K562 (cell line): Measurements from ENCODE around the gene ZZZ3. TPM values are rescaled to one million over a fixed set of nuclear protein-coding genes. Genes with fewer than 3 reads are reported as not detected.

ENCODE experiments used
- BRD9 ChIP-seq: fragments of 450-650 bp; IDR thresholded peaks from 2 replicates; pipeline ENCODE4 v1.6.1; 2018; ENCODE audit warnings: low read depth; ENCODE audit not compliant: partially characterized antibody
- DMBX1 ChIP-seq: fragments of 250-450 bp; sonication (Bioruptor Pico); IDR thresholded peaks from 2 replicates; pipeline ENCODE4 v1.8.0; 2022; ENCODE audit warnings: inconsistent platforms, mild to moderate bottlenecking, moderate library complexity, borderline replicate concordance
- ELF1 ChIP-seq: fragments of 200-800 bp; sonication (Bioruptor generic); IDR thresholded peaks from 2 replicates; pipeline ENCODE4 v1.6.1; 2016; ENCODE audit warnings: missing genetic modification characterization, missing compliant biosample characterization
- GTF2E2 ChIP-seq: fragments of 200-800 bp; sonication (Bioruptor generic); IDR thresholded peaks from 2 replicates; pipeline ENCODE4 v1.6.1; 2016; ENCODE audit warnings: missing genetic modification characterization, missing compliant biosample characterization
- GTF2F1 ChIP-seq: IDR thresholded peaks from 2 replicates; pipeline ENCODE4 v1.6.1; 2011; ENCODE audit warnings: low read depth, low read length, improper control_type of control experiment
- HNRNPL ChIP-seq: fragments of 200-400 bp; formaldehyde crosslinking; IDR thresholded peaks from 2 replicates; pipeline ENCODE4 v1.6.1; 2017; ENCODE audit warnings: low read depth, mild to moderate bottlenecking, low read length
- MBD2 ChIP-seq: sonication (generic); IDR thresholded peaks from 2 replicates; pipeline ENCODE4 v1.6.1; 2016; ENCODE audit warnings: low read depth, borderline replicate concordance
- NFE2 ChIP-seq: IDR thresholded peaks from 2 replicates; pipeline ENCODE4 v1.6.1; 2014; ENCODE audit warnings: antibody characterized with exemption, low read depth
- SIN3A ChIP-seq, 2 experiments: fragments of 150-350 bp in 1 of 2; IDR thresholded peaks; 2 replicates each; pipeline ENCODE4 v1.6.1; 2011 to 2016; ENCODE audit warnings: borderline replicate concordance in 2 of 2, low read depth in 2 of 2, low read length in 2 of 2, mild to moderate bottlenecking in 2 of 2, moderate library complexity in 2 of 2; ENCODE audit not compliant: control insufficient read depth in 1 of 2
- SMARCE1 ChIP-seq: fragments of 450-650 bp; IDR thresholded peaks from 2 replicates; pipeline ENCODE4 v1.7.1; 2016; ENCODE audit warnings: mild to moderate bottlenecking
- TFAM ChIP-seq: fragments of 250-450 bp; sonication (Bioruptor Pico); conservative IDR thresholded peaks from 2 replicates; pipeline ENCODE4 v1.5.0; 2021; ENCODE audit warnings: mild to moderate bottlenecking, moderate library complexity
- THRAP3 ChIP-seq: fragments of 450-650 bp; IDR thresholded peaks from 2 replicates; pipeline ENCODE4 v1.6.1; 2016; ENCODE audit warnings: mild to moderate bottlenecking, inconsistent platforms, borderline replicate concordance
- ZBTB17 ChIP-seq: fragments of 450-650 bp; formaldehyde crosslinking; IDR thresholded peaks from 2 replicates; pipeline ENCODE4 v1.4.0; 2020; ENCODE audit warnings: mild to moderate bottlenecking
- ZBTB7A ChIP-seq: IDR thresholded peaks from 2 replicates; pipeline ENCODE4 v1.6.1; 2011; ENCODE audit warnings: low read depth, mild to moderate bottlenecking, low read length, moderate library complexity, borderline replicate concordance; ENCODE audit not compliant: control insufficient read depth
- ZNF184 ChIP-seq: sonication (generic); formaldehyde crosslinking; IDR thresholded peaks from 2 replicates; pipeline ENCODE4 v1.5.0; 2020; ENCODE audit warnings: missing genetic modification reagents
- ZNF212 ChIP-seq: fragments of 450-650 bp; formaldehyde crosslinking; IDR thresholded peaks from 2 replicates; pipeline ENCODE4 v1.4.0; 2020; ENCODE audit warnings: mild to moderate bottlenecking
- ZNF639 ChIP-seq, 2 experiments: fragments of 200-800 bp in 1 of 2; sonication (Bioruptor generic) in 1 of 2; sonication (generic) in 1 of 2; formaldehyde crosslinking in 1 of 2; IDR thresholded peaks in 1 of 2; conservative IDR thresholded peaks in 1 of 2; 2 replicates each; pipeline versions ENCODE4 v1.5.0 to v1.6.1; 2016 to 2020; ENCODE audit warnings: missing compliant biosample characterization in 1 of 2, missing genetic modification characterization in 1 of 2, missing genetic modification reagents in 1 of 2
- ZSCAN32 ChIP-seq: fragments of 450-650 bp; formaldehyde crosslinking; IDR thresholded peaks from 2 replicates; pipeline ENCODE4 v1.4.0; 2020; ENCODE audit warnings: mild to moderate bottlenecking, moderate library complexity
- ZZZ3 ChIP-seq: fragments of 450-650 bp; IDR thresholded peaks from 2 replicates; pipeline ENCODE4 v1.6.1; 2016; ENCODE audit warnings: antibody characterized with exemption, mild to moderate bottlenecking, moderate library complexity
- polyA plus RNA-seq, 8 experiments: library from polyadenylated mRNA; depleted of rRNA in 4 of 8; stranded (reverse) in 5 of 8; unstranded in 3 of 8; fragments of >200 nt; fragmentation: Nextera tagmentation in 2 of 8; fragmentation: Illumina TruSeq in 1 of 8; extraction: Ambion mirVana in 2 of 8; extraction: Trizol in 1 of 8; gene quantifications; 2 replicates each; pipeline versions ENCODE4 v1.2.1 to v1.2.3, GENCODE V29; 2011 to 2014; ENCODE audit warnings: inconsistent platforms in 1 of 8, missing spikeins in 1 of 8
- total RNA-seq, 7 experiments: library from RNA; depleted of rRNA in 6 of 7; stranded (reverse); fragments of >200 nt in 6 of 7; fragmentation: Illumina TruSeq in 2 of 7; extraction: Trizol in 2 of 7; gene quantifications; 2 replicates each; pipeline versions ENCODE4 v1.2.1 to v1.2.3, GENCODE V29; 2011 to 2021; ENCODE audit warnings: low replicate concordance in 1 of 7
- TF ChIP-seq, protein P1 (sequence below), 2 experiments: fragments of 450-650 bp; IDR thresholded peaks; 2 replicates each; pipeline ENCODE4 v1.6.1; 2018; ENCODE audit warnings: mild to moderate bottlenecking in 2 of 2, low read depth in 1 of 2; ENCODE audit not compliant: partially characterized antibody in 2 of 2

Gene ZZZ3
- total and polyA plus RNA-seq, 9 of the 15 experiments (the other 6 are each of a cell fraction or from before 2014, with no cell fraction given), result 13.9 to 64.0 (median 36.7) TPM

DNA sequence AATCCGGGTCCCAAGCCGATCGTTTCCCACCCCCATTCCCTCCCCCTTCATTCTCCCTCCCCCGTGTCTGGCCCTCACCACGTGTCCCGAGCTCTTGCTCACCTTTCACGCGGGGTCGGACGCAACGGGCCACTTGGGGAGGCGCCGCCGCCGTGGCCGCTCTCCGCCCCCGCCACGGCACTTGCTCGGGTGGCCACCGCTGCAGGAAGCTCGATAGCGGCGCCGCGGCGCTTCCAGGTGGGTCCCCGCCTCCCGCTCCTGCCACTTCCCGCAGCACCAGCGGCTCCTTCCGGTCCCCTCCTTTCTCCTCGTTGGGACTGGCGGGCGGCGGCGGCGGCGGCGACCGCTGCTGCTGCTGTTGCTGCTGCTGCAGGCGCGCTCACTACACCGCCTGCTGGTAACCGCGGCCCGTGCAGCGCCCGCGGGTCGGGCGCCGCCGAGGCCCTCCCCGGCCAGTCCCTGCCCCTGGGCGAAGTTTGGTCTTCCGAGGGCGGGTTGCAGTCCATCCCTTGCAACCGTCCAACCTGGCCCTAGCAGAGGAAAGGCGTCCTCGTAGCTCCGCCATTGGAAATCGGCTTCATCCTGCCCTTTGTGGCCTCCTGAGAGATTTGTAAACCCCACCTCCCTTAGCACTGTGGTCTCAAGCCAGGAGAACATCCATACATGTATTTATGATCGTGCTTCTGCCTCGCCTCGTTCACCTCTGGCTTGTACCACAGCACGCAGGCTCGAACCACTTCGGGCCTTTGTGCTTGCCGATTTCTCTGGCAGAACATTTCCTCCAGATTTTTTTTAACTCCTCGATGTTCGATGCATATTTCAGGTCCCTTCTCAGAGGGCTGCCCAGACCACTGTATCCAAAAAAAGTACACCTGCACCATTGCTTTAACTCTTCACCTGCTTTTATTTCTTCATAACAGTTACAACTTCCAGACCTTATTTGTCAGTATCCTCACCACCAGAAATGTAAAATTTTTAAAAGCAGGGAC, 996 bp upstream of the ZZZ3 start (continued):
- TF ChIP-seq SIN3A (IDR thresholded peaks at IDR 0.05; ENCODE audit: borderline replicate concordance in 2 of 2, control insufficient read depth in 1 of 2, low read depth in 2 of 2, low read length in 2 of 2) (peak in 1 of 2 experiments; percentile 81; a peak in 1 of 4 replicates), ZNF184 (CRISPR knock-in tag) (no peak), MBD2 (no peak), ZNF639 (CRISPR knock-in tag; conservative IDR thresholded peaks at IDR 0.05 in 1 of 2, IDR thresholded peaks at IDR 0.05 in 1 of 2) (peak in 1 of 2 experiments; percentile 88; a peak in 2 of 4 replicates), BRD9 (peak; percentile 43), ZSCAN32 (CRISPR knock-in tag) (no peak), GTF2F1 (0 out of 2 replicates have a peak, but pooled peaks have one; percentile 25), TFAM (CRISPR knock-in tag) (no peak), ELF1 (peak; percentile 76; the same call in 1 of the 2 replicates), ZZZ3 (no peak), ZBTB7A (peak; percentile 74; the same call in 1 of the 2 replicates), DMBX1 (CRISPR knock-in tag) (0 out of 2 replicates have a peak, but pooled peaks have one; percentile 23), GTF2E2 (tag) (no peak), HNRNPL (peak; percentile 82), THRAP3 (no peak), ZBTB17 (CRISPR knock-in tag) (peak; percentile 66; the same call in 1 of the 2 replicates), NFE2 (no peak), SMARCE1 (no peak), ZNF212 (CRISPR knock-in tag) (no peak)
- TF ChIP-seq, protein P1, sequence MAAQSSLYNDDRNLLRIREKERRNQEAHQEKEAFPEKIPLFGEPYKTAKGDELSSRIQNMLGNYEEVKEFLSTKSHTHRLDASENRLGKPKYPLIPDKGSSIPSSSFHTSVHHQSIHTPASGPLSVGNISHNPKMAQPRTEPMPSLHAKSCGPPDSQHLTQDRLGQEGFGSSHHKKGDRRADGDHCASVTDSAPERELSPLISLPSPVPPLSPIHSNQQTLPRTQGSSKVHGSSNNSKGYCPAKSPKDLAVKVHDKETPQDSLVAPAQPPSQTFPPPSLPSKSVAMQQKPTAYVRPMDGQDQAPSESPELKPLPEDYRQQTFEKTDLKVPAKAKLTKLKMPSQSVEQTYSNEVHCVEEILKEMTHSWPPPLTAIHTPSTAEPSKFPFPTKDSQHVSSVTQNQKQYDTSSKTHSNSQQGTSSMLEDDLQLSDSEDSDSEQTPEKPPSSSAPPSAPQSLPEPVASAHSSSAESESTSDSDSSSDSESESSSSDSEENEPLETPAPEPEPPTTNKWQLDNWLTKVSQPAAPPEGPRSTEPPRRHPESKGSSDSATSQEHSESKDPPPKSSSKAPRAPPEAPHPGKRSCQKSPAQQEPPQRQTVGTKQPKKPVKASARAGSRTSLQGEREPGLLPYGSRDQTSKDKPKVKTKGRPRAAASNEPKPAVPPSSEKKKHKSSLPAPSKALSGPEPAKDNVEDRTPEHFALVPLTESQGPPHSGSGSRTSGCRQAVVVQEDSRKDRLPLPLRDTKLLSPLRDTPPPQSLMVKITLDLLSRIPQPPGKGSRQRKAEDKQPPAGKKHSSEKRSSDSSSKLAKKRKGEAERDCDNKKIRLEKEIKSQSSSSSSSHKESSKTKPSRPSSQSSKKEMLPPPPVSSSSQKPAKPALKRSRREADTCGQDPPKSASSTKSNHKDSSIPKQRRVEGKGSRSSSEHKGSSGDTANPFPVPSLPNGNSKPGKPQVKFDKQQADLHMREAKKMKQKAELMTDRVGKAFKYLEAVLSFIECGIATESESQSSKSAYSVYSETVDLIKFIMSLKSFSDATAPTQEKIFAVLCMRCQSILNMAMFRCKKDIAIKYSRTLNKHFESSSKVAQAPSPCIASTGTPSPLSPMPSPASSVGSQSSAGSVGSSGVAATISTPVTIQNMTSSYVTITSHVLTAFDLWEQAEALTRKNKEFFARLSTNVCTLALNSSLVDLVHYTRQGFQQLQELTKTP (IDR thresholded peaks at IDR 0.05; ENCODE audit: low read depth in 1 of 2, partially characterized antibody in 2 of 2), result no peak
